GM13976 (cell line): ENCODE data around the gene ST13.

Source experiments
- DNase-seq: peaks from one replicate; pipeline ENCODE4 v3.0.0; 2012; ENCODE audit warnings: low spot score
- in situ Hi-C: fragments of 300-500 bp; cut with MboI; formaldehyde crosslinking; loops from one replicate; pipeline ENCODE4 v1.12.0; 2022; ENCODE audit warnings: low sequenced_read_pairs, mixed read lengths, inconsistent platforms; ENCODE audit not compliant: unreplicated experiment
- TF ChIP-seq, protein P1 (sequence below): IDR thresholded peaks from 2 replicates; pipeline ENCODE4 v1.5.1; 2012; ENCODE audit warnings: borderline replicate concordance, mild to moderate bottlenecking; ENCODE audit not compliant: insufficient read depth; ENCODE audit errors: extremely low read depth, missing control alignments, control extremely low read depth

The ST13 gene

DNA sequence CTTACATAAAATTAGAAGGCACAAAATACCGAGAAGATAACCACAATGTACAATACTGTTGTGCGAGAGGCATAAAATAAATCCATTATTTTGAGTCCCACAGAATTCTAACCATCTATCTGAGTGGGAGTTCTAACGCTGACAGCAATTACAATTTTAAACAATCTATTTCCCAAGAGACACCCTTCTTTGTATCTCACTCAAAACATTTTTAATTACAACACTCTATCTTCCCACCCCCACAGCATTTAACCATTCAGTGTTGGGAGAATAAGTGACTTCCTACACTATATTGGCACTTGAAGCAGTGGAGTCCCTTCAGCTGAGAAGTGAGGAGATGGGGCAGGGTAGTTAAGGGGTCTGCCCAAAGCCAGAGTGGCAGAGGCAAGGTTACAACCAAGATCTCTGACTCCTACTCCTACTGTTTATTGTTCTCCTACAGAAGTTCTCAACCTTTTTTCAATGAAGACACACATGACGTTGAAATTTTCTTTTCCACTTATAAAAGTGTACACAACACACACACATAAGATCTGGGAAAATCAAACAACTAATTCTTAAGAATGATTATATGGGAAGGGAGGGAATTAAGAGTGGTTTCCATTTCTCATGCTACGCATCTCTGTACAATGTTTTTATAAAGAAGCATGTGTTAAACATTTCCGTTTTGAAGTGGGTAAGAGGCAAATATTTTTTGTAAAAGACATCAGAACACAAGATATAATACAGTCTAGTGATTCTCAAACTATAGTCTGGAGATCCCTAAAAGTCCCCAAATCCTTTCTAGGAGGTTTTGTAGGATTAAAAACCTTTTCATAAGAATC, 48.2 kb downstream of the ST13 start:
- TF ChIP-seq, protein P1, sequence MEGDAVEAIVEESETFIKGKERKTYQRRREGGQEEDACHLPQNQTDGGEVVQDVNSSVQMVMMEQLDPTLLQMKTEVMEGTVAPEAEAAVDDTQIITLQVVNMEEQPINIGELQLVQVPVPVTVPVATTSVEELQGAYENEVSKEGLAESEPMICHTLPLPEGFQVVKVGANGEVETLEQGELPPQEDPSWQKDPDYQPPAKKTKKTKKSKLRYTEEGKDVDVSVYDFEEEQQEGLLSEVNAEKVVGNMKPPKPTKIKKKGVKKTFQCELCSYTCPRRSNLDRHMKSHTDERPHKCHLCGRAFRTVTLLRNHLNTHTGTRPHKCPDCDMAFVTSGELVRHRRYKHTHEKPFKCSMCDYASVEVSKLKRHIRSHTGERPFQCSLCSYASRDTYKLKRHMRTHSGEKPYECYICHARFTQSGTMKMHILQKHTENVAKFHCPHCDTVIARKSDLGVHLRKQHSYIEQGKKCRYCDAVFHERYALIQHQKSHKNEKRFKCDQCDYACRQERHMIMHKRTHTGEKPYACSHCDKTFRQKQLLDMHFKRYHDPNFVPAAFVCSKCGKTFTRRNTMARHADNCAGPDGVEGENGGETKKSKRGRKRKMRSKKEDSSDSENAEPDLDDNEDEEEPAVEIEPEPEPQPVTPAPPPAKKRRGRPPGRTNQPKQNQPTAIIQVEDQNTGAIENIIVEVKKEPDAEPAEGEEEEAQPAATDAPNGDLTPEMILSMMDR = no peak
- DNase-seq = no peak
- in situ Hi-C loops = loop anchor here (25.0 kb wide), 1 partner anchor 96 kb away; no protein-coding TSS in a partner anchor

DNA sequence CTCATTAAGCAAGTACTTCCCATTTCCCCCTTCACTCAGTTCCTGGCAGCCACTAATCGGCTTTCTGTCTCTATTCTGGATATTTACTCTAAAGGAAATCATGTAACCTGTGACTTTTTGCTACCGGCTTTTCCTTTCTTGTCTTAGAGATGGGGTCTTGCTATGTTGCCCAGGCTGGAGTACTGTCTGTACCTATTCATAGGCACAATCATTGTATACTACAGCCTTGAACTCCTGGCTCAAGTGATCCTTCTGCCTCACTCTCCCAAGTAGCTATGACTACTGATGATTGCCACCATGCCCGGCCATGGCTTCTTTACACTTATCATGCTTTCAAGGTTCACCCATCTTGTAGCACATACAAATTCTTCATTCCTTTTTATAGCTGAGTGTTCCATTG, 49.7 kb downstream of the ST13 start:
- in situ Hi-C loops = loop anchor here (25.0 kb wide), 1 partner anchor 94 kb away; no protein-coding TSS in a partner anchor
- DNase-seq = no peak
- TF ChIP-seq, protein P1 = no peak

- TF ChIP-seq, protein P1 = no peak
- no peak for DNase-seq
- in situ Hi-C loops = loop anchor here (25.0 kb wide), 1 partner anchor 93 kb away; no protein-coding TSS in a partner anchor
These were observed 50.7 kb downstream of the ST13 start for GRCh38 chr22:40805699-40806203.

DNA sequence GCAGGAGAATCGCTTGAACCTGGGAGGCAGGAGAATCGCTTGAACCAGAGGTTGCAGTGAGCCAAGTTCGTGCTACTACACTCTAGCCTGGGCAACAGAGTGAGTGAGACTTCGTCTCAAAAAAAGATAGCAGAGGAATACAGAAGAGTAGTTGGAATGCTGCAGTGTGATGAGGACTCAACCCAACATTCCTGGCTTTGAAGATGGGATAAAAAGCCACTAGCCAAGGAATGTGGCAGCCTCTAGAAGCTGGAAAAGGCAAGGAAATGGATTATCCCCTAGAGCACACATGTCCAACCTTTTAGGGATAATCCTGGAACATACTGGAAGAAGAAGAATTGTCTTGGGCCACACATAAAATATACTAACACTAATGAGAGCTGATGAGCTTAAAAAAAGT, 51.2 kb downstream of the ST13 start:
- TF ChIP-seq, protein P1 = no peak
- in situ Hi-C loops = loop anchor here (25.0 kb wide), 1 partner anchor 93 kb away; no protein-coding TSS in a partner anchor
- DNase-seq = no peak

DNA sequence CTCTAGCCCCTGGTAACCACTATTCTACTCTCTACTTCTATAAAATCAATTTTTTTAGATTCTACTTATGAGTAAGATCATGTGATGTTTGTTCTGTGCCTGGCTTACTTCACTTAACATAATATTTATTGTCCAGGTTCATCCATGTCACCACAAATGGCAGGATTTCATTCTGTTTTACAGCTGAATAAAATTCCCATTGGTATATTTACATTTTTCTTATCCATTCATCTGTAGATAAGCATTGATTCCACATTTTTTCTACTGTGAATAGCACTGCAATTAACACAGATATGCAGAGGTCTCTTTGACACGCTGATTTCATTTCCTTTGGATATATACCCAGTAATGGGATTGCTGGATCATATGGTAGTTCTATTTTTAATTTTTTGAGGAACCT, 53.1 kb downstream of the ST13 start:
- no peak for DNase-seq
- in situ Hi-C loops = loop anchor here (25.0 kb wide), 1 partner anchor 91 kb away; no protein-coding TSS in a partner anchor
- TF ChIP-seq, protein P1 = no peak

GRCh38 chr22:40799008-40799407, 57.4 kb downstream of the ST13 start:
- in situ Hi-C loops = no loop called here

More at GRCh38 chr22:40799008-40799407, 57.4 kb downstream of the ST13 start:
- DNase-seq = no peak
- TF ChIP-seq, protein P1 = no peak
